Measurements from ENCODE around the gene LETM1.

LETM1 gene

GRCh38 chr4:1825326-1825725 lies 30.6 kb downstream of the LETM1 start:
- H3K9me3 ChIP-seq (ENCODE audit: insufficient read depth, low read depth, low read length), result peaks cover 4% of the 10 kb centered on the region; the same call in 1 of the 2 replicates
- H3K36me3 ChIP-seq (ENCODE audit: insufficient read depth, low read length), result peaks cover 58% of the 10 kb centered on the region
- no peaks in the 10 kb centered on the region for H3K4me1 ChIP-seq (ENCODE audit: insufficient read depth, low read length)
- H3K27me3 ChIP-seq (ENCODE audit: insufficient read depth, low read length), result no peaks in the 10 kb centered on the region
- no peak overlapping the region for H3K4me3 ChIP-seq (ENCODE audit: low read length)
- no peak overlapping the region for H3K27ac ChIP-seq (ENCODE audit: low read depth, low read length)
- 95% methylated on average over 19 of the region's 19 CpGs for WGBS
- H3K9ac ChIP-seq (ENCODE audit: low read depth, low read length), result no peak overlapping the region

GRCh38 chr4:1824746-1825145 lies 31.2 kb downstream of the LETM1 start:
- Histone ChIP-seq H3K27me3 (ENCODE audit: insufficient read depth, low read length) (no peaks in the 10 kb centered on the region), H3K9me3 (ENCODE audit: insufficient read depth, low read depth, low read length) (peaks cover 4% of the 10 kb centered on the region; the same call in 1 of the 2 replicates), H3K4me1 (ENCODE audit: insufficient read depth, low read length) (no peaks in the 10 kb centered on the region), H3K9ac (ENCODE audit: low read depth, low read length) (no peak overlapping the region), H3K4me3 (ENCODE audit: low read length) (no peak overlapping the region), H3K27ac (ENCODE audit: low read depth, low read length) (no peak overlapping the region), H3K36me3 (ENCODE audit: insufficient read depth, low read length) (peaks cover 57% of the 10 kb centered on the region)
- 96% methylated on average over 11 of the region's 11 CpGs for WGBS

- Histone ChIP-seq H3K36me3 (ENCODE audit: insufficient read depth, low read length) (peaks cover 66% of the 10 kb centered on the region), H3K4me3 (ENCODE audit: low read length) (no peak overlapping the region), H3K9me3 (ENCODE audit: insufficient read depth, low read depth, low read length) (no peaks in the 10 kb centered on the region), H3K4me1 (ENCODE audit: insufficient read depth, low read length) (no peaks in the 10 kb centered on the region), H3K27ac (ENCODE audit: low read depth, low read length) (no peak overlapping the region), H3K9ac (ENCODE audit: low read depth, low read length) (no peak overlapping the region), H3K27me3 (ENCODE audit: insufficient read depth, low read length) (no peaks in the 10 kb centered on the region)
- WGBS, result 94% methylated on average over 11 of the region's 12 CpGs
These were observed 32.4 kb downstream of the LETM1 start for GRCh38 chr4:1823545-1823932.

- Histone ChIP-seq H3K9me3 (ENCODE audit: insufficient read depth, low read depth, low read length) (no peaks in the 10 kb centered on the region), H3K36me3 (ENCODE audit: insufficient read depth, low read length) (peaks cover 71% of the 10 kb centered on the region)
- WGBS, result 93% methylated on average over 36 of the region's 37 CpGs
These were observed 33.1 kb downstream of the LETM1 start for GRCh38 chr4:1822568-1823544.

GRCh38 chr4:1821679-1822567 lies 34.0 kb downstream of the LETM1 start:
- Histone ChIP-seq H3K9me3 (ENCODE audit: insufficient read depth, low read depth, low read length) (no peaks in the 10 kb centered on the region), H3K36me3 (ENCODE audit: insufficient read depth, low read length) (peaks cover 79% of the 10 kb centered on the region), H3K9ac (ENCODE audit: low read depth, low read length) (no peak overlapping the region), H3K27ac (ENCODE audit: low read depth, low read length) (no peak overlapping the region), H3K27me3 (ENCODE audit: insufficient read depth, low read length) (no peaks in the 10 kb centered on the region), H3K4me3 (ENCODE audit: low read length) (no peak overlapping the region), H3K4me1 (ENCODE audit: insufficient read depth, low read length) (no peaks in the 10 kb centered on the region)
- WGBS, result 97% methylated on average over 18 of the region's 18 CpGs

More at GRCh38 chr4:1822568-1823544, 33.1 kb downstream of the LETM1 start:
- Histone ChIP-seq H3K4me1 (ENCODE audit: insufficient read depth, low read length) (no peaks in the 10 kb centered on the region), H3K9ac (ENCODE audit: low read depth, low read length) (no peak overlapping the region), H3K4me3 (ENCODE audit: low read length) (no peak overlapping the region), H3K27ac (ENCODE audit: low read depth, low read length) (no peak overlapping the region), H3K27me3 (ENCODE audit: insufficient read depth, low read length) (no peaks in the 10 kb centered on the region)

- Histone ChIP-seq H3K36me3 (ENCODE audit: insufficient read depth, low read length) (peaks cover 79% of the 10 kb centered on the region), H3K9ac (ENCODE audit: low read depth, low read length) (no peak overlapping the region), H3K27me3 (ENCODE audit: insufficient read depth, low read length) (no peaks in the 10 kb centered on the region), H3K4me1 (ENCODE audit: insufficient read depth, low read length) (no peaks in the 10 kb centered on the region), H3K27ac (ENCODE audit: low read depth, low read length) (no peak overlapping the region), H3K9me3 (ENCODE audit: insufficient read depth, low read depth, low read length) (no peaks in the 10 kb centered on the region), H3K4me3 (ENCODE audit: low read length) (no peak overlapping the region)
- 93% methylated on average over 7 of the region's 7 CpGs for WGBS
These were observed 36.1 kb downstream of the LETM1 start for GRCh38 chr4:1819816-1820215.

- Histone ChIP-seq H3K27me3 (ENCODE audit: insufficient read depth, low read length) (no peaks in the 10 kb centered on the region), H3K9ac (ENCODE audit: low read depth, low read length) (no peak overlapping the region), H3K27ac (ENCODE audit: low read depth, low read length) (no peak overlapping the region), H3K9me3 (ENCODE audit: insufficient read depth, low read depth, low read length) (no peaks in the 10 kb centered on the region), H3K4me1 (ENCODE audit: insufficient read depth, low read length) (no peaks in the 10 kb centered on the region), H3K4me3 (ENCODE audit: low read length) (no peak overlapping the region), H3K36me3 (ENCODE audit: insufficient read depth, low read length) (peaks cover 79% of the 10 kb centered on the region)
- 96% methylated on average over 10 of the region's 10 CpGs for WGBS
These were observed 36.7 kb downstream of the LETM1 start for GRCh38 chr4:1819284-1819683.

GRCh38 chr4:1815997-1816860 lies 39.7 kb downstream of the LETM1 start:
- no peaks in the 10 kb centered on the region for H3K27me3 ChIP-seq (ENCODE audit: insufficient read depth, low read length)
- no peak overlapping the region for H3K4me3 ChIP-seq (ENCODE audit: low read length)
- no peaks in the 10 kb centered on the region for H3K9me3 ChIP-seq (ENCODE audit: insufficient read depth, low read depth, low read length)
- no peak overlapping the region for H3K27ac ChIP-seq (ENCODE audit: low read depth, low read length)
- no peaks in the 10 kb centered on the region for H3K4me1 ChIP-seq (ENCODE audit: insufficient read depth, low read length)
- peaks cover 70% of the 10 kb centered on the region for H3K36me3 ChIP-seq (ENCODE audit: insufficient read depth, low read length)
- H3K9ac ChIP-seq (ENCODE audit: low read depth, low read length), result no peak overlapping the region
- WGBS, result 94% methylated on average over 25 of the region's 25 CpGs

- H3K4me3 ChIP-seq (ENCODE audit: low read length), result no peak overlapping the region
- no peak overlapping the region for H3K9ac ChIP-seq (ENCODE audit: low read depth, low read length)
- H3K4me1 ChIP-seq (ENCODE audit: insufficient read depth, low read length), result no peaks in the 10 kb centered on the region
- no peaks in the 10 kb centered on the region for H3K9me3 ChIP-seq (ENCODE audit: insufficient read depth, low read depth, low read length)
- 95% methylated on average over 34 of the region's 34 CpGs for WGBS
- H3K36me3 ChIP-seq (ENCODE audit: insufficient read depth, low read length), result peaks cover 69% of the 10 kb centered on the region
- H3K27me3 ChIP-seq (ENCODE audit: insufficient read depth, low read length), result no peaks in the 10 kb centered on the region
- no peak overlapping the region for H3K27ac ChIP-seq (ENCODE audit: low read depth, low read length)
These were observed 40.6 kb downstream of the LETM1 start for GRCh38 chr4:1815096-1815996.

- Histone ChIP-seq H3K36me3 (ENCODE audit: insufficient read depth, low read length) (peaks cover 62% of the 10 kb centered on the region), H3K27ac (ENCODE audit: low read depth, low read length) (no peak overlapping the region), H3K4me1 (ENCODE audit: insufficient read depth, low read length) (no peaks in the 10 kb centered on the region), H3K9me3 (ENCODE audit: insufficient read depth, low read depth, low read length) (no peaks in the 10 kb centered on the region), H3K27me3 (ENCODE audit: insufficient read depth, low read length) (no peaks in the 10 kb centered on the region), H3K9ac (ENCODE audit: low read depth, low read length) (no peak overlapping the region), H3K4me3 (ENCODE audit: low read length) (no peak overlapping the region)
- WGBS, result 98% methylated on average over 8 of the region's 8 CpGs
These were observed 41.5 kb downstream of the LETM1 start for GRCh38 chr4:1814453-1814852.

Data from HUES64 (cell line).